Breast epithelium (tissue), 4 donors: ENCODE results near the gene SPRN. TPM values are rescaled to one million over a fixed set of nuclear protein-coding genes. Genes with fewer than 3 reads are reported as not detected.

Source experiments
- DNase-seq, 2 donors: peaks; one replicate each; pipeline ENCODE4 v3.0.0-alpha.2; 2019; ENCODE audit warnings: low spot score in 2 of 2
- H3K27ac ChIP-seq, 2 donors: fragments of 200-600 bp; sonication (generic) in 1 of 2; one replicate each; pipeline ENCODE4 v1.5.1; 2016 to 2019; ENCODE audit warnings: mild to moderate bottlenecking in 1 of 2
- H3K27me3 ChIP-seq, 2 donors: fragments of 200-600 bp; sonication (generic) in 1 of 2; one replicate each; pipeline versions ENCODE4 v1.5.1 to v1.6.0; 2017 to 2019; ENCODE audit warnings: control low read depth in 1 of 2, mild to moderate bottlenecking in 1 of 2
- H3K36me3 ChIP-seq: fragments of 200-600 bp; one replicate; pipeline ENCODE4 v1.5.1; 2019
- H3K4me1 ChIP-seq, 2 donors: fragments of 200-600 bp; sonication (generic); one replicate each; pipeline ENCODE4 v1.5.1; 2016 to 2019; ENCODE audit warnings: control low read depth in 1 of 2
- H3K4me3 ChIP-seq, 3 donors: fragments of 200-600 bp; sonication (generic); 1 replicate in 2 of 3; 2 replicates in 1 of 3; pipeline ENCODE4 v1.5.1; 2016 to 2019; ENCODE audit warnings: mild to moderate bottlenecking in 3 of 3, moderate library complexity in 2 of 3
- H3K9me3 ChIP-seq, 2 donors: fragments of 200-600 bp; sonication (generic) in 1 of 2; one replicate each; pipeline ENCODE4 v1.5.1; 2016 to 2019; ENCODE audit warnings: control low read depth in 1 of 2
- POLR2A ChIP-seq: fragments of 450-650 bp; IDR thresholded peaks from one replicate; pipeline ENCODE4 v1.6.1; 2016; ENCODE audit warnings: antibody characterized with exemption, mild to moderate bottlenecking, moderate library complexity
- POLR2AphosphoS5 ChIP-seq, 3 donors: sonication (generic); formaldehyde crosslinking; IDR thresholded peaks; one replicate each; pipeline ENCODE4 v1.6.1; 2017; ENCODE audit warnings: antibody characterized with exemption in 3 of 3
- intact Hi-C: fragments of 100-400 bp; cut with DNase I; formaldehyde crosslinking; loops from one replicate; pipeline ENCODE4 v1.15.1; 2023; ENCODE audit warnings: low total_unique reads
- total RNA-seq, 3 donors: library from RNA; depleted of rRNA; stranded (reverse); fragments of >200 nt; gene quantifications; one replicate each; pipeline ENCODE4 v1.1.0, GENCODE V29; 2016
- TF ChIP-seq, protein P1 (sequence below), 3 donors: fragments of 450-650 bp; IDR thresholded peaks; one replicate each; pipeline ENCODE4 v1.5.1; 2016 to 2017; ENCODE audit warnings: antibody characterized with exemption in 3 of 3, mild to moderate bottlenecking in 3 of 3, moderate library complexity in 3 of 3

SPRN gene
- total RNA-seq, 3 donors from 2014 or later, result 0.33 TPM; not detected in 2

DNA sequence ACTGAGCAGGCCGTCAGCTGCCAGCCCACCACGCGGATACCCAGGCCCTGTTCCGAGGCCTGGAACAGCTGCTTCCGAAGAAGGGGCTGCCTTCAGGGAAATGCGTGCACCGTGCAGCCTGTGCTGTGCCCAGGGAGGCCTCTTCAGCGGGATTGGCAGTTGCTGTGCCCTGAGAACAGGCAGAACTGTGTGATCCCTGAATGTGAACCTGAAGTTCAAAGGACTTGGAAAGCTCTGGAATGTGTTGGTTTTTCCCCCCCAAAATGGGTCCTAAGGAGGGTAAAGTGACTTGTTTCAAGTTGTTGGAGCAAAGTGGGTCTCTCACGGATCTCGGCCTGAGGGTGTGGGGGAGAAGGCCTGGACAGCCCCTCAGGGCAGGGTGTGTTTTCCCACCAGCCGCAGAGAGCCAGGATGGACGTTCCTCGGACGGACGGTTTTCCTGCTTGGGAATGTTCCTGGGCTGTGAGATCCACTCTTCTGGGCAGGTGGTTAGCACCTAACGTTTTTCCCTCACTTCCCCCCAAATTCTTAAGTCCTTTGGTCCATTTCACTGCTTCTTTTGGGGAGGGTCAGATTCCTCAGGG lies 2.1 kb downstream of the SPRN start:
- no peaks in the 10 kb centered on the region for H3K36me3 ChIP-seq
- H3K27me3 ChIP-seq, result peaks cover 0 to 3% of the 10 kb centered on the region in 2 donors
- TF ChIP-seq POLR2A (no peak), POLR2AphosphoS5 (IDR thresholded peaks at IDR 0.05) (no peak)
- TF ChIP-seq, protein P1, sequence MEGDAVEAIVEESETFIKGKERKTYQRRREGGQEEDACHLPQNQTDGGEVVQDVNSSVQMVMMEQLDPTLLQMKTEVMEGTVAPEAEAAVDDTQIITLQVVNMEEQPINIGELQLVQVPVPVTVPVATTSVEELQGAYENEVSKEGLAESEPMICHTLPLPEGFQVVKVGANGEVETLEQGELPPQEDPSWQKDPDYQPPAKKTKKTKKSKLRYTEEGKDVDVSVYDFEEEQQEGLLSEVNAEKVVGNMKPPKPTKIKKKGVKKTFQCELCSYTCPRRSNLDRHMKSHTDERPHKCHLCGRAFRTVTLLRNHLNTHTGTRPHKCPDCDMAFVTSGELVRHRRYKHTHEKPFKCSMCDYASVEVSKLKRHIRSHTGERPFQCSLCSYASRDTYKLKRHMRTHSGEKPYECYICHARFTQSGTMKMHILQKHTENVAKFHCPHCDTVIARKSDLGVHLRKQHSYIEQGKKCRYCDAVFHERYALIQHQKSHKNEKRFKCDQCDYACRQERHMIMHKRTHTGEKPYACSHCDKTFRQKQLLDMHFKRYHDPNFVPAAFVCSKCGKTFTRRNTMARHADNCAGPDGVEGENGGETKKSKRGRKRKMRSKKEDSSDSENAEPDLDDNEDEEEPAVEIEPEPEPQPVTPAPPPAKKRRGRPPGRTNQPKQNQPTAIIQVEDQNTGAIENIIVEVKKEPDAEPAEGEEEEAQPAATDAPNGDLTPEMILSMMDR (IDR thresholded peaks at IDR 0.05), result no peak
- H3K4me1 ChIP-seq, result no peaks in the 10 kb centered on the region
- H3K4me3 ChIP-seq, result no peak overlapping the region
- no peak for DNase-seq
- intact Hi-C loops, result no loop called here
- H3K27ac ChIP-seq, result no peak overlapping the region
- H3K9me3 ChIP-seq, result no peaks in the 10 kb centered on the region

DNA sequence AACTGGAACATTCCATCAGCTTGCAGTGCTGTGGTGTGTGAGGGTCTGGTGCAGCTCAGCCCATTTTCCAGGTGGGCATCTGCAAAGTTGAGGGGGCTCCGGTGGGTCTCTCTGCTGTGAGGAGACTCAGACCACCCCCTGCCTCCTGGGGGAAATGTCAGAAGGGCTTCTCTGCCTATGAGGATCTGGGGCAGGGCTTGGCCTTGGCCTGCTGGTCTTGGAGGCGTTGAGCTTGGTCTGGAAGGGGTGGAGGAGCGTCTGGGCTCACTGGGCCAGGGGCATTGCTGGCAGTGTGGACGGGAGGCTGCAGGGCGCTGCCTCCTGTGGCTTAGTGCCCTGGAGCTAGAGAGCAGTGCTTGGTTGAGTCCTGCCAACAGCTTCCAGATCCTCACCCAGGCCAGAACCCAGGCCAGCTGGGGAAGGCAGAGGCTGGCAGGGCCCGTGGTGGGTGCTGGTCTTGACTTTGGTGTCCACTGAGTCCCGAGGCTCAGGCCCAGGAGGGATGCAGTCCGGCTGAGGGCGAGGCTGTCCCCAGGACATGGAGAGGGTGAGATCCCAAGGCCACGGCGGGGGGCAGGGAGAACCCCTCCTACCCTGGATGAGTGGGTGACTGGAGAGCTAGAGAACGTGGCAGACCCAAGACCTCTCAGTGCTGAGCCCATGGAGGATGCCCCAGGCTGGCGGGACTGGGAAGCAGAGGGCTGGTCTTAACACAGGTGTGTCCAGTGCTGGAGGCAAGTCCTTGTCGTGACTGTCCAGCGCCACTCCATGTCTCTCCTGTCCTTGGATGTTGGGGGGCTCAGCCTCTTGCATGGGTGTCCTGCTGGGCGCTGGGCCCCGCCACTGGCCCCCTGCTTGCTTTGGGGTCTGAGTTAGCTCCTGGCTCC lies 2.8 kb downstream of the SPRN start:
- H3K4me3 ChIP-seq, result no peak overlapping the region
- no peaks in the 10 kb centered on the region for H3K36me3 ChIP-seq
- H3K4me1 ChIP-seq, result no peaks in the 10 kb centered on the region
- peaks cover 0 to 3% of the 10 kb centered on the region in 2 donors for H3K27me3 ChIP-seq
- no peak for DNase-seq
- no peaks in the 10 kb centered on the region for H3K9me3 ChIP-seq
- TF ChIP-seq POLR2AphosphoS5 (IDR thresholded peaks at IDR 0.05) (no peak), POLR2A (no peak)
- TF ChIP-seq, protein P1 (IDR thresholded peaks at IDR 0.05), result no peak
- intact Hi-C loops, result no loop called here
- H3K27ac ChIP-seq, result no peak overlapping the region

DNA sequence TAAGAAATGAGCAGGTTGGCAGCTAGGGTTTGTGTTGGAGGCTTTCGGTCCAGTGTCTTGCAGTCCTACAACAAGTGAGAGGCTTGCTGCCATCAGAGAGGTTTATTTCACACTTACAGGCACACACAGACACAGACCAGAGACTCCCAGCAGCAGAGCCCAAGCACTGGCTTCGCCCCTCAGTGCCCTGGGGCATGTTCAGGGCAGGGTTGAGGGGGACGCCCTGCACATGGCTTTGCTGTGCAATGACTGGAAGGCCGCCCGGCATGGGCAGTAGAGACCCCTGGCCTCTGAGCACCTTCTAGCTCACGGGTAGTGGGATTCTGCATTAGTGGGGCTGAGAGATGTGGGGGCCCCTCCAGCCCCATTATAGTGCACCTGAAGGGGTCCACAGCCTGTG lies 3.8 kb downstream of the SPRN start:
- no peak overlapping the region for H3K27ac ChIP-seq
- H3K4me3 ChIP-seq, result no peak overlapping the region
- H3K27me3 ChIP-seq, result peaks cover 0 to 3% of the 10 kb centered on the region in 2 donors
- no peaks in the 10 kb centered on the region for H3K4me1 ChIP-seq
- intact Hi-C loops, result no loop called here
- no peaks in the 10 kb centered on the region for H3K36me3 ChIP-seq
- no peaks in the 10 kb centered on the region for H3K9me3 ChIP-seq
- TF ChIP-seq, protein P1 (IDR thresholded peaks at IDR 0.05), result no peak
- TF ChIP-seq POLR2A (no peak), POLR2AphosphoS5 (IDR thresholded peaks at IDR 0.05) (no peak)
- DNase-seq, result no peak

DNA sequence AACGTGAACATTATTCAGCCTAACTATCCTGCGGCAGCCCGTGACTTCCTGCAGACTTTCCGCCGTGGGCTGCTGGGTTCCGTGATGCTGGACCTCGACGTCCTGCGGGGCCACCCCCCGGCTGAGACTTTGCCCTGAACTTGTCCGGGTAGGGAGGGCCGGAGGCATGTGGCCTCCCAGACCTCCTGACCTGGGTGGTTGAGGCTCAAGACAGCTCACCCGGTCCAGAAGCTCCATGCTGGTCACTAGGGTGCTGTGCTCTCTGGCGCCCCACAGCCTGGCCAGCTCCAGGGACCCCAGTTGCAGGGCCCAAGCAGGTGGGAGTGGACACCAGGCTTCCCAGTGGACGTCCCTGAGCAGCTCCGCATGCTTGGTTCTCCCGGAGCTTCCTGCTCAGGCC lies 4.4 kb downstream of the SPRN start:
- peaks cover 0 to 3% of the 10 kb centered on the region in 2 donors for H3K27me3 ChIP-seq
- H3K27ac ChIP-seq, result no peak overlapping the region
- H3K9me3 ChIP-seq, result no peaks in the 10 kb centered on the region
- intact Hi-C loops, result no loop called here
- no peak for DNase-seq
- no peak overlapping the region for H3K4me3 ChIP-seq
- H3K36me3 ChIP-seq, result no peaks in the 10 kb centered on the region
- H3K4me1 ChIP-seq, result no peaks in the 10 kb centered on the region
- TF ChIP-seq POLR2AphosphoS5 (IDR thresholded peaks at IDR 0.05) (no peak), POLR2A (no peak)
- TF ChIP-seq, protein P1 (IDR thresholded peaks at IDR 0.05), result no peak
